ENCODE data around the gene FAM43A.

FAM43A gene

GRCh38 chr3:194682694-194683310 is 2.9 kb upstream of the FAM43A start:
- peaks cover 11% of the 10 kb centered on the region for H3K79me2 ChIP-seq (ENCODE audit: control insufficient read depth, low read length)
- no peaks in the 10 kb centered on the region for H3F3A ChIP-seq (ENCODE audit: control insufficient read depth, insufficient read depth)
- H3K27ac ChIP-seq (ENCODE audit: low read depth, low read length), result no peak overlapping the region
- peaks cover 37% of the 10 kb centered on the region for H3K4me1 ChIP-seq (ENCODE audit: control insufficient read depth, low read length)
- H3K27me3 ChIP-seq (ENCODE audit: control insufficient read depth, low read length), result peaks cover 22% of the 10 kb centered on the region
- H3K9me3 ChIP-seq (ENCODE audit: control insufficient read depth, insufficient read depth, low read length), result no peaks in the 10 kb centered on the region
- no peak overlapping the region for H3K4me2 ChIP-seq (ENCODE audit: low read length)
- H4K20me1 ChIP-seq (ENCODE audit: control insufficient read depth, insufficient read depth, low read depth, low read length), result no peaks in the 10 kb centered on the region
- H3K36me3 ChIP-seq (ENCODE audit: control insufficient read depth, low read length), result no peaks in the 10 kb centered on the region
- TF ChIP-seq EZH2phosphoT487 (IDR thresholded peaks at IDR 0.05; ENCODE audit: borderline replicate concordance, low read length), result no peak
- peak; percentile 93 for TF ChIP-seq CTCF (IDR thresholded peaks at IDR 0.05; ENCODE audit: low read depth, low read length, poor library complexity, severe bottlenecking)
- H3K4me3 ChIP-seq (ENCODE audit: low read length), result no peak overlapping the region
- H3K9me2 ChIP-seq (replicated peaks; ENCODE audit: control insufficient read depth, low read length), result no peaks in the 10 kb centered on the region

- Histone ChIP-seq H3K9me3 (ENCODE audit: control insufficient read depth, insufficient read depth, low read length) (no peaks in the 10 kb centered on the region), H3K4me1 (ENCODE audit: control insufficient read depth, low read length) (peaks cover 43% of the 10 kb centered on the region), H3K27me3 (ENCODE audit: control insufficient read depth, low read length) (peaks cover 22% of the 10 kb centered on the region), H3K79me2 (ENCODE audit: control insufficient read depth, low read length) (peaks cover 13% of the 10 kb centered on the region), H3K4me2 (ENCODE audit: low read length) (no peak overlapping the region), H3K27ac (ENCODE audit: low read depth, low read length) (no peak overlapping the region), H3K4me3 (ENCODE audit: low read length) (no peak overlapping the region), H4K20me1 (ENCODE audit: control insufficient read depth, insufficient read depth, low read depth, low read length) (no peaks in the 10 kb centered on the region), H3F3A (ENCODE audit: control insufficient read depth, insufficient read depth) (peaks cover under 1% of the 10 kb centered on the region), H3K9me2 (replicated peaks; ENCODE audit: control insufficient read depth, low read length) (no peaks in the 10 kb centered on the region), H3K36me3 (ENCODE audit: control insufficient read depth, low read length) (no peaks in the 10 kb centered on the region)
- TF ChIP-seq CTCF (IDR thresholded peaks at IDR 0.05; ENCODE audit: low read depth, low read length, poor library complexity, severe bottlenecking) (no peak), EZH2phosphoT487 (IDR thresholded peaks at IDR 0.05; ENCODE audit: borderline replicate concordance, low read length) (no peak)
Measured at GRCh38 chr3:194683380-194683779, 2.3 kb upstream of the FAM43A start.

GRCh38 chr3:194685065-194685717 is 492 bp upstream of the FAM43A start:
- peaks cover 9% of the 10 kb centered on the region; the same call in 1 of the 2 replicates for H3K36me3 ChIP-seq (ENCODE audit: control insufficient read depth, low read length)
- peaks cover 60% of the 10 kb centered on the region for H3K4me1 ChIP-seq (ENCODE audit: control insufficient read depth, low read length)
- peak overlapping the region; percentile 99 for H3K4me2 ChIP-seq (ENCODE audit: low read length)
- peaks cover 22% of the 10 kb centered on the region for H3K79me2 ChIP-seq (ENCODE audit: control insufficient read depth, low read length)
- H3K27ac ChIP-seq (ENCODE audit: low read depth, low read length), result no peak overlapping the region
- no peaks in the 10 kb centered on the region for H4K20me1 ChIP-seq (ENCODE audit: control insufficient read depth, insufficient read depth, low read depth, low read length)
- TF ChIP-seq EZH2phosphoT487 (IDR thresholded peaks at IDR 0.05; ENCODE audit: borderline replicate concordance, low read length), result no peak
- TF ChIP-seq CTCF (IDR thresholded peaks at IDR 0.05; ENCODE audit: low read depth, low read length, poor library complexity, severe bottlenecking), result no peak
- H3K4me3 ChIP-seq (ENCODE audit: low read length), result peak overlapping the region; percentile 87
- peaks cover 15% of the 10 kb centered on the region for H3F3A ChIP-seq (ENCODE audit: control insufficient read depth, insufficient read depth)
- no peaks in the 10 kb centered on the region for H3K9me3 ChIP-seq (ENCODE audit: control insufficient read depth, insufficient read depth, low read length)
- no peaks in the 10 kb centered on the region for H3K9me2 ChIP-seq (replicated peaks; ENCODE audit: control insufficient read depth, low read length)
- peaks cover 22% of the 10 kb centered on the region for H3K27me3 ChIP-seq (ENCODE audit: control insufficient read depth, low read length)
